Measurements from ENCODE around the gene C10orf67. TPM values are rescaled to one million over a fixed set of nuclear protein-coding genes. Genes with fewer than 3 reads are reported as not detected.

C10orf67 gene
- total RNA-seq, 1 experiment from 2014 or later: 0.13 TPM

DNA sequence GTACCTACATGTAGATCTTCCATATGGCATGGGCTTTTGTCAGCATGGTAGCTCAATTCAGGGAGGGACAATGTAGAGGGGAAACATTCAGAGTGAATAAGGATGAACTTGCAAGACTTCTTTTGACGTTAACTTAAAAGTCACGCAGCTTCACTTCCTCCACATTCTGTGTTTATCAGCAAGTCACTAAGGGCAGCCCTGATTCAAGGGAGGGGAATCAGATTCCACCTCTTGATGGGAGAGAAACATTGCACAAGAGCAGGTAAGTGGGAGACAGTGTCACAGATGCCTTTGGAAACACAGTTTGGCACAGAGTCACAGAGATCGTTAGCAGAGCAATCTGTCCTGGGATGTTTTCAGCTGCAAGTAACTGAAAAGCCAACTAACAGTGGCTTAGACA, 26.2 kb downstream of the C10orf67 start:
- Histone ChIP-seq H3K36me3 (ENCODE audit: insufficient read depth, low read length, poor library complexity, severe bottlenecking) (no peaks in the 10 kb centered on the region), H3K4me1 (ENCODE audit: insufficient read depth, low read length, poor library complexity, severe bottlenecking) (peaks cover 5% of the 10 kb centered on the region), H3K27me3 (replicated peaks; ENCODE audit: insufficient read depth, low read depth, low read length, poor library complexity) (no peaks in the 10 kb centered on the region), H3K27ac (ENCODE audit: low read depth, low read length, poor library complexity, severe bottlenecking) (no peak overlapping the region), H3K4me3 (ENCODE audit: low read depth, low read length, poor library complexity, severe bottlenecking) (no peak overlapping the region), H3K9me3 (ENCODE audit: low read depth, low read length, poor library complexity, severe bottlenecking) (no peaks in the 10 kb centered on the region)
- BruUV-seq (replicated peaks): no TSS peak
- DNase-seq (ENCODE audit: low spot score): no peak
- TF ChIP-seq EZH2 (IDR thresholded peaks at IDR 0.05; ENCODE audit: borderline replicate concordance, low read depth, low read length, poor library complexity, severe bottlenecking) (no peak), CTCF (conservative IDR thresholded peaks at IDR 0.05; ENCODE audit: low read depth, low read length) (no peak)
- ChIA-PET CTCF (no interaction called here), POLR2A (ENCODE audit: low non-redundant PET) (no interaction called here)
- intact Hi-C loops (cut with micrococcal nuclease; ENCODE audit: unreplicated experiment): loop anchor here (5.0 to 10.0 kb wide), 3 partner anchors 209 to 1236 kb away; no protein-coding TSS in a partner anchor

DNA sequence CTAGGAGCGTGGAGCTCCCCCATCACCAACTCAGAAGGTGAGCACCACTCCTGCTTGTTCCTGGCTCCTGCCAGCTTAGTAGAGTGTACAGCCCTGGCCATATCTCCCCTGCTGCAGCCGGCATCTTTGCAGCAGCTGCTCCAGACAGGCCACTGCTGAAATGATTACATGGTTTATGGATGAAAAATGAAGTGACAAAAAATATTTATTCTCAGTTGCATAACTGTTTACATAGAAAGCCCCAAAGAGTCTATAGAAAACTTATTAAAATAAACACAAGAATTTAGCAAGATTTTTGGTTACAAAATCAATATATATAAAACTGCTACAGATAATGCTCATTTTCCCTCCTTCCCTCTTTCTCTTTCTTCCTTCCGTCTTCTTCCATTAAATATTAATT, 27.2 kb downstream of the C10orf67 start:
- no TSS peak for BruUV-seq (replicated peaks)
- Histone ChIP-seq H3K36me3 (ENCODE audit: insufficient read depth, low read length, poor library complexity, severe bottlenecking) (no peaks in the 10 kb centered on the region), H3K9me3 (ENCODE audit: low read depth, low read length, poor library complexity, severe bottlenecking) (no peaks in the 10 kb centered on the region), H3K4me3 (ENCODE audit: low read depth, low read length, poor library complexity, severe bottlenecking) (no peak overlapping the region), H3K27me3 (replicated peaks; ENCODE audit: insufficient read depth, low read depth, low read length, poor library complexity) (no peaks in the 10 kb centered on the region), H3K27ac (ENCODE audit: low read depth, low read length, poor library complexity, severe bottlenecking) (no peak overlapping the region), H3K4me1 (ENCODE audit: insufficient read depth, low read length, poor library complexity, severe bottlenecking) (peaks cover 5% of the 10 kb centered on the region)
- no peak for DNase-seq (ENCODE audit: low spot score)
- no peak for TF ChIP-seq CTCF (conservative IDR thresholded peaks at IDR 0.05; ENCODE audit: low read depth, low read length)
- no peak for TF ChIP-seq EZH2 (IDR thresholded peaks at IDR 0.05; ENCODE audit: borderline replicate concordance, low read depth, low read length, poor library complexity, severe bottlenecking)
- ChIA-PET POLR2A (ENCODE audit: low non-redundant PET) (no interaction called here), CTCF (no interaction called here)
- intact Hi-C loops (cut with micrococcal nuclease; ENCODE audit: unreplicated experiment): loop anchor here (5.0 to 10.0 kb wide), 3 partner anchors 210 to 1237 kb away; no protein-coding TSS in a partner anchor

GRCh38 chr10:23316406-23316805, 28.2 kb downstream of the C10orf67 start:
- DNase-seq (ENCODE audit: low spot score): no peak
- H3K4me1 ChIP-seq (ENCODE audit: insufficient read depth, low read length, poor library complexity, severe bottlenecking): peaks cover 5% of the 10 kb centered on the region
- H3K36me3 ChIP-seq (ENCODE audit: insufficient read depth, low read length, poor library complexity, severe bottlenecking): no peaks in the 10 kb centered on the region
- TF ChIP-seq EZH2 (IDR thresholded peaks at IDR 0.05; ENCODE audit: borderline replicate concordance, low read depth, low read length, poor library complexity, severe bottlenecking) (no peak), CTCF (conservative IDR thresholded peaks at IDR 0.05; ENCODE audit: low read depth, low read length) (no peak)
- CTCF ChIA-PET: no interaction called here
- H3K4me3 ChIP-seq (ENCODE audit: low read depth, low read length, poor library complexity, severe bottlenecking): no peak overlapping the region
- intact Hi-C loops (cut with micrococcal nuclease; ENCODE audit: unreplicated experiment): loop anchor here (5.0 to 10.0 kb wide), 3 partner anchors 211 to 1238 kb away; no protein-coding TSS in a partner anchor
- POLR2A ChIA-PET (ENCODE audit: low non-redundant PET): no interaction called here
- H3K27ac ChIP-seq (ENCODE audit: low read depth, low read length, poor library complexity, severe bottlenecking): no peak overlapping the region
- H3K9me3 ChIP-seq (ENCODE audit: low read depth, low read length, poor library complexity, severe bottlenecking): no peaks in the 10 kb centered on the region
- BruUV-seq (replicated peaks): no TSS peak
- H3K27me3 ChIP-seq (replicated peaks; ENCODE audit: insufficient read depth, low read depth, low read length, poor library complexity): no peaks in the 10 kb centered on the region

All from A673 (cell line).